Mononuclear cell (primary cell): ENCODE results near the gene NOLC1. TPM values are rescaled to one million over a fixed set of nuclear protein-coding genes. Genes with fewer than 3 reads are reported as not detected.

Experiments
- H3K27me3 ChIP-seq: 2 replicates; pipeline ENCODE4 v1.6.0; 2011; ENCODE audit warnings: low read length, control low read depth; ENCODE audit not compliant: insufficient read depth
- H3K4me1 ChIP-seq: 2 replicates; pipeline ENCODE4 v1.5.1; 2011; ENCODE audit warnings: mild to moderate bottlenecking, low read length, control low read depth; ENCODE audit not compliant: insufficient read depth
- H3K4me3 ChIP-seq: 2 replicates; pipeline ENCODE4 v1.5.1; 2011; ENCODE audit warnings: mild to moderate bottlenecking, low read length, moderate library complexity
- H3K9me3 ChIP-seq: 2 replicates; pipeline ENCODE4 v1.5.1; 2011; ENCODE audit warnings: low read depth, mild to moderate bottlenecking, control low read depth, low read length
- total RNA-seq: library from RNA; depleted of rRNA; stranded (reverse); fragments of >200 nt; gene quantifications from one replicate; pipeline ENCODE4 v1.2.3, GENCODE V29; 2012

The NOLC1 gene
- total RNA-seq: 19.8 TPM

DNA sequence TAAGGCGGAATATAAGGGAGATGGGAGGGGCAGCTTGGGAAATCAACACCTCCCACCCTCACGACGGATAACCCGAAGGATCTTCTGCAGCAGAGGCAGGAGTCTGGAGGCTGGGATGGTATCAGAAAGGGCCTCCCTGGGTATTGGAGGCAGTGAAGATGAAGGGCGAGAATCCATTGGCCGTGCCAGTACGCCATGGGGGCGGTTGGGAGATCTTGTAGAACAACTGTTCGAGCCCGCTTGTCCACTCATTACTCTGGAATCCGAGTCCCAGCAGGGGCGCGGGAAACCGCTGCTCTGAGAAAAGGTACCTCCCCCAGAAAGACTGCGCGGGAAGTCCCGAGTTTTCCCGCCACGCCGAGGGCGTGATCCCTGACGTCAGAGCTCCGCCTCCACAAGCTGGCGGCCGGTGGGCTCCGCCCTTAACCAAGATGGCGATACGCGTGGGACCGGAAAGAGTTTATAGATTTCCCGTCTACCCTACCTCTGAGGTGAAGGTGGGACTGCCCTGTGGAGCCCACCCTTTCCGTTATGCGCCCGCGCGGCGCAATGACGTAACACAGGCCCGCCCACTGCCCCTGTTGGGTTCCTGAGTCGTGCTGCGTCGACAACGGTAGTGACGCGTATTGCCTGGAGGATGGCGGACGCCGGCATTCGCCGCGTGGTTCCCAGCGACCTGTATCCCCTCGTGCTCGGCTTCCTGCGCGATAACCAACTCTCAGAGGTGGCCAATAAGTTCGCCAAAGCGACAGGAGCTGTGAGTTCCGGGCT, at the start of gene NOLC1:
TSS of gene NOLC1 (plus strand) at position 616 of the 771 bp plus-strand sequence. CDS start at position 638, 22 bp downstream.
- Histone ChIP-seq H3K4me3 (peak within 1 kb of the TSS; percentile 81), H3K9me3 (no peaks in the 10 kb centered on the region), H3K4me1 (peaks cover 22% of the 10 kb centered on the region), H3K27me3 (no peaks in the 10 kb centered on the region)

DNA sequence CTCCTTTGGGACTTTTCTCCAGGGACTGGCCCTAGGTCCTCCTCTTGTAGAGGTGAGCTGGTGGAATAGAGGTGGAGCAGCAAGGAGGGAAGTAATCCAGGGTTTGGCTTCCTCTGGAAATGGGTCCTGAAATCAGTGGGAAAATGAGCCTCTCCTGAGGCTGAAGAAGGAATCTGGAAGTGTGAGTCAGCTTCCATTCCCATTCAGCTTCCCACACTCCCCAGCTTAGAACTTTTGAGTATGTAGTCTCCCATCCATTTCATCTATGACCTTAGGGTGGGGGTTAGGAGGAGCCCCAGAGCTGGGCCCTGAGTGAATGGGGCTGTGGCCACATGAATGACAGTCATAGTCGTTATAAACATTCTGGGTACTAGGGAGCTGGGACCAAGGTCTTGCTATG, 49.8 kb upstream of the NOLC1 start:
- Histone ChIP-seq H3K4me1 (peaks cover 7% of the 10 kb centered on the region), H3K4me3 (no peak overlapping the region), H3K9me3 (no peaks in the 10 kb centered on the region), H3K27me3 (no peaks in the 10 kb centered on the region)

DNA sequence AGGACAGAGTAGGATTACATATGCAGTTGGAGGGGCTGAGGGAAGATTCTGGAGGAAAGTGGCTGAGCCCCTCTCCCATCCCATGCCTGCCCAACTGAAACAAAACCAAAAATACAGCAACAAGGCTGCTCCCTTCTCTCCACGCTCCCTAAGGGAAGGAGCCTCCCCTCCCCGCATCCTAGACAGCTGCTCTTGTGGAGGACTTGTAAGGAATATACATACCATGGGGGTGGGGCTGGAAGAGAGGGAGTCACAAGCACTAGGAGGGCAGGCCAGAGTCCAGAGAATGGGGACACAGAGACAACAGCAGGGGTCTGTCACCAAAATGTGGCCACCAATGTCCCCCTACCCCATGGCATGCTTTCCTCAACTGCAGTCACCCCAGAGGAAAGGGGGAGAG, 45.2 kb upstream of the NOLC1 start:
- Histone ChIP-seq H3K4me1 (peaks cover 7% of the 10 kb centered on the region), H3K27me3 (no peaks in the 10 kb centered on the region), H3K4me3 (no peak overlapping the region), H3K9me3 (no peaks in the 10 kb centered on the region)

DNA sequence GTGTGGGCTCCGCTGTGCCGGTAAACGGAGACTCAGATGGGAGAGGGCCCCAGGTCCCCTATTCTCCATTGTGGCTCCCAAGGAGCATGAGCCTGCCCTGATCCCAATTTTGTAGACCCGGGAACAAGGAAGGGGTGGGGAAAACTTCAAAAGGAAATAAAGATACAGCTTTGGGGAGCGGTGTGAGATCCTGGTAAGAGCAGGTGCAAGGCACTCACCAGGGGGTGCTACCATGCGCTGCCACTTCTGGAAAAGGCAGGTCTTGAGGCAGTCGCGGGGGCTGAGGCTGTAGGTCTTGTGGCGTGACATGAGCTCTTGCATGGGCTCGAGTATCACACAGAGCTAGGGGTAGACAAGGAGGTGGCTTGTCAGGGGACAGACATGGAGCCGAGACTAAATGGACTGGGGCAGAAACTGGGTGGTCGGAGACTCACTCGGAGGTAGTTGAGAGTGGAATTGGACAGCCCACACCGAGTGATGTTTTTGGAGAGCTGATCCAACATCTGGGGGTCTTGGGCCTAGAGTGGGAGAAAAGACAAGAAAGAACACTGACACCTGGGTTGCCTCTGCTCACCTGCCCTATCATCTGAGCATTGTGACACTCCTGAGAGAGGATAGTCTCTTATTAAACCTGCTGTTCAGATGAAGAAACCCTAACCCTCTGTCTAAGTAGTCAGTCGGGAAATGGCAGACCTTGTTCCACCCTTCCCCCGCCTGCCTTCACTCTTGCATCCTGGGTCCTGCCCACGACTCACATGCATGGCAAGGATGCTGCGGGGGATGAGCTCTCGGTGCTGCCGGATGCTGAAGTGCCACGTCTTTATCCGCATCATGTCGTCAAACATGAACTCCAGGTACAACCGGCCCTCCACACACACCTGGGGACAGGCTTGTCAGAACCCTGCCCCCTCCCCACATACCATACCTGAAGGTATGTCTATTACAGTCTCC, 42.7 kb upstream of the NOLC1 start:
- Histone ChIP-seq H3K27me3 (no peaks in the 10 kb centered on the region), H3K4me1 (peaks cover 30% of the 10 kb centered on the region), H3K9me3 (no peaks in the 10 kb centered on the region), H3K4me3 (no peak overlapping the region)

DNA sequence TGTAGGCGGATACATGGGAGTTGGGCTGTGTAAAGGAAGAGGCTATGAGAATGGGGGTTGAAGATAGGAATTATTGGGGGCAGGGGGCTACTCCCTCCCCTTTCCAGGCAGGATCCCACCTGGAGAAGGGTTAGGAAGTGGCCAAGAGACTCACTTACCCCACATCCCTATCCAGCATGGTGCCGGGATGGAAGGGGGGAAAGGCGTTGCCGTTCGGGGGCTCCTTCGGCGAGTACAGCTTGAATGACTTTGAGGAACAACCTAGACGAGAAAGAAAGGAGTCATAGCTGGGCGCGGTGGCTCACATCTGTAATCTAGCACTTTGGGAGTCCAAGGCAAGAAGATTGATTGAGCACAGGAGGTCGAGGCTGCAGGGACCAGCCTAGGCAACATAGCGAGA, 40.9 kb upstream of the NOLC1 start:
- H3K27me3 ChIP-seq: no peaks in the 10 kb centered on the region
- no peak overlapping the region for H3K4me3 ChIP-seq
- no peaks in the 10 kb centered on the region for H3K9me3 ChIP-seq
- H3K4me1 ChIP-seq: peaks cover 37% of the 10 kb centered on the region

DNA sequence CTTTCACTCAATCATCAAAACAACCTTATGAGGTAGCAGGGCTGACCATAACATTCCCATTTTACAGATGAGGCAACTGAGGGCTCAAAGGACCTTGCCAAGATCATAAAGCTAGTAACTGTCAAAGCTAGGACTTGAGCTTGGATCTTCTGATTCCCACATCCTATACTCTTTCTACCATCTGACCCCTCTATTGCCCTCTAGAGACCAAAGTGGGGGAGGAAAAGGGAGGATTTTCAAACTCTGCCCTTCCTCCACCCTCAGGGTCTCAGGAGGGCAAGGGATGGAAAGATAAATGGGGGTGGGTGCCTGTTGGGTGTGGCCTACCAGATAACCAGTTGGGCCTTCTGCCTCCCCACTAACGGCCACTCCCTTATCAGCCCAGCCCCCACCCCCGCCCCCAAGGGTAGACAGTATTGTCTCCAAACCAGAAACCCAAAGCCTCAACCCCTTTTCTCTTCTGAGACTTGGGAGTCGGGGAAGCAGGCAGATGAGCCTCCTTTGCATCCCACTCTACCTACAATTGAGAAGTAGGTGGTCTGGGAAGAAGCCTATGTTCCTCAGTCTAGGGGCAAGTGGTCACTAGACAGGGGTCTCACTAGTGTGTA, 39.9 kb upstream of the NOLC1 start:
- Histone ChIP-seq H3K4me1 (peaks cover 48% of the 10 kb centered on the region), H3K4me3 (no peak overlapping the region), H3K27me3 (no peaks in the 10 kb centered on the region), H3K9me3 (no peaks in the 10 kb centered on the region)

DNA sequence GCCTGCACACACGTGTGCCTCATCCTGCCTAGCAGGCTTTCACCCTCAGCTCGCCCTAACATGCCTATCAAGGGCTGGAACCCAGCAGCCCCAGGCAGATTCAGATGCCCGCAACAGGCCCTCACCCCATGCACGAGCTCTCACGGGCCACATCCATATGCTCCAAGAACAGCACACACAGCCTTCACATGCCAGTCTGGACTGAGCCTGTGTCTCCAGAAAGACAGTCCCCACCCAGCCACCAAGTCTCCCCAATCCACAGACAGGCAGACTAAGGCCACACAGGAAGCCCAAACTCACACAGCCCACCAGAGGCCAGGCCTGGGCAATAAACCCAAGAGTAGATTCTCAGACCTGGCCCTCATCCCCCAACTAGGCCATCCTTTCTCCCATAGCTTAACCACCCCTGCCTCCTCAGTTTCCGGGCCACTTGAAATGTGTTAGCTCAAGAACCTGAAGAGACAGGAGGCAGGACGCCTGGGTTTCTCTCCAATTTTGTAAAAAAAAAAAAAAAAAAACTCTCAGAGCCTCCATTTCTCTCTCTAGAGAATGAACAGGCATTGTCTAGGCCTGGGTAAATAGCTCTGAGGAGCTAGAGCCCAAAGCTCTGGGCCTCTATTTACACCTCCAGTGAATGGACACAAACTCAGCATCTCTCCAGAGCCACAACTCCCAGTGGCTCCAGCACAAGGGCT, 38.8 kb upstream of the NOLC1 start:
- H3K27me3 ChIP-seq: no peaks in the 10 kb centered on the region
- H3K9me3 ChIP-seq: no peaks in the 10 kb centered on the region
- H3K4me1 ChIP-seq: peaks cover 59% of the 10 kb centered on the region
- H3K4me3 ChIP-seq: peak overlapping the region; percentile 39

DNA sequence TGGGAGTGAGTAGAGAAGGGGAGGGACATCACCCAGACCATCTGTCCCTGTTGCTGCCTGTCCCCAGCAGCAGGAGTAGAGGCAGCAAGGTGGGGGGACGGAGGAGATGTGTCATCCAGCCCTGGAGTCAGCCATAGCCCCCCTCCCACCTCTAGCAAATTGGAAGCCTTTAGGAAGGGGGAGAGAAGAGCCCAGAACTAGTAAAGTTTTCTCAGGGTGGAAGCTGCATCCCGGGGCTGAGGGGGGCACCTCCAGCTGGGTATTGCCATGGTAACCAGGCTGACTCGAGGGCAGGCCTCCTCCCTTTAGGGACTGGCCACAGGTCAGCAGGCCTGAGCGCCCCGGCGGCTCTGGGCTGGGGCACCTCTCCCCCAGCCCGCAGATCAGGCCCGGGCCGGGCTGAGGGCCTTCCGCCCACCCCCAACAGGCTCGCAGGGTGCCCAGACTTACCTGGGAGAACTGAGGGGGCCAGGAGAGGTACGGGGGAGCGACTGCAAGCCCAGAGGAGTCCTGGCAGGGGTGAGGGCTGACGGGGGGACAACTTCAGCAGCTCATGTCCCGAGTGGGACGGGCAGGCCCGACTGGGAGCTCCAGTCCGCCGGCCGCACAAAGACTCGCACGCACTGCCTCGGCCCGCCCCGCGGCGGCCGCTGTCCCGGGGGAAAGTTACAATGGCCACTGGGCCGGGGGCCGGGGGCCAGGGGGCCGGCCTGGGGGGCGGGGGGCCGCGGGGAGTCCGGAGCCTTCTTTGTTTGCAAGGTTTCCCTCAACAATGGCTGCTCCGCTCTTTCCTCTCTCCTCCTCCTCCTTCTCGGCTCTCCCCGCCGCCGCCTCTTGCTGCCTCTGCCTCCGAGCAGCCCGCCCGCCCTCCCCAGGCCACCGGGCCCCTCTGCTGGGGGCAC, 38.0 kb upstream of the NOLC1 start:
- H3K27me3 ChIP-seq: no peaks in the 10 kb centered on the region
- H3K9me3 ChIP-seq: no peaks in the 10 kb centered on the region
- peaks cover 67% of the 10 kb centered on the region for H3K4me1 ChIP-seq
- peak overlapping the region; percentile 49 for H3K4me3 ChIP-seq

DNA sequence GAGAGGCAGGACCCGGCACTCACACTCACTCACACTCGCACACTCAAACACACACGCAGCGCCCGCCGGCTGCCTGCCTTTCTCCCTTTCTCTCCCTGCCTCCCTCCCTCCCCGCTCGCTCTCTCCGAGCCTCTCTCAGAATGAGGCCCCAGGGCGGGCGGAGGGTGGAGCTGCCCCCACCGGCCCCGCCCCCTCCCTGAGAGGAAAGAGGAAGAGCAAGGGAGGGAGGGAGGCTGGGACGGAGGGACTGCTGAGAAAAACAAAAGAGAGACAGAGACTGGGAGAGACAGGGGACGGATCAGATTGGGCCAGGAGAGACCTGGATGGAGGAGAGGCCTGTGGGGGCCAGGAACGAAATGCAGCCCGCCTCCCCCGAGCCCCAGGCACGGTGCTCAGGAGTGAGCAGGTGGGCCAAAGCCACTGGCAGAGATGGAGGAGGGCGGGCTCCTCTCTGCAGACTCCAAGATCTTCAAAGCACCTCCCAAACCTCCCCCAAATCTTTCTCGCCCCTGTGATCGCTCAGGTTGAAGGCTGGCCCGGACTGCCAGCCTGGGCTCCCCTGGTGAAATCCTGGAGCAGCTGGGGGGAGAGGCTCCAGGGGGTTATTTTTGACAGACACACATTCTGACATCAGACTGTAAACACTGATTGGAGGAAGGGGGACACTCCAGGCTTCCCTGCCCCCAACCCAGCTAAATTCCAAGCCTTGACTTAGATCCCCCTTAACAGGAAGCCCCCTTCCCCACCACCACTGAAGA, 37.1 kb upstream of the NOLC1 start:
- Histone ChIP-seq H3K9me3 (no peaks in the 10 kb centered on the region), H3K4me3 (peak overlapping the region; percentile 49), H3K4me1 (peaks cover 70% of the 10 kb centered on the region), H3K27me3 (no peaks in the 10 kb centered on the region)

DNA sequence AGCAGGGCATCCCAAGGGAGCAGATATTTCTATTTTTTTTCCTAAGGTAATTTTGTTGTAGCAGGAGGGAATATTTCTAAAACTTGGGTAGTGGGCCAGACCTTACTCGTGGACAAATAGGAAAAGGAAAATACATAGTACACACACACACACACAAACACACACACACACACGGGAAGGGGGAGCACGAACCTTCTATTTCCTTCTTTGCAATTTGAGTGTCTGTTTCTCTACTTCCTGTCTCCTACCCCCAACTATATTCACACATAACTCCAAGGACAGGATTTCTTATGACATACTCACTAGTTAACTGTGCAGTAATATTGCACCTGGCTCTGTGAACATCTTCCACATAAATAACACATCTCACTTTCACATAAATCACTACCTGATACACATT, 36.4 kb upstream of the NOLC1 start:
- H3K4me3 ChIP-seq: peak overlapping the region; percentile 49
- peaks cover 72% of the 10 kb centered on the region for H3K4me1 ChIP-seq
- no peaks in the 10 kb centered on the region for H3K27me3 ChIP-seq
- no peaks in the 10 kb centered on the region for H3K9me3 ChIP-seq

DNA sequence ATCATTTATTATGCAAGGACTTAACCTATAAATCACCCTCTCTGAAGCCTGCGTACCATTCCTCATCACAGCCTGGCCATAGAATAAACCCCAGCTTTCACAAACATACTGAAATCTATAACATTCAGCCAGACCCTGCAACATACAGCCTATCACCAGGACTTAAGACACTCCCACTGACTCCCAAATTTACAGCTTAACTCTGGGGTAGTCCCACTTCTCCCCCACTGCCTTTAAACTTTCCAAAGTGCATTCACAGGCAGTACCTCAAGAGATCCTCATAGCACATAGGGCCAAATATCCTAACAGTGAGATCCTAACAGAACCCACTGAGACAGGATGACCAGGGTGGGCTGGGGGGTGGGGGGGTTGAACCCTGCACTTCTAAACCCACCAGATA, 35.5 kb upstream of the NOLC1 start:
- H3K4me1 ChIP-seq: peaks cover 81% of the 10 kb centered on the region
- H3K27me3 ChIP-seq: no peaks in the 10 kb centered on the region
- no peak overlapping the region for H3K4me3 ChIP-seq
- no peaks in the 10 kb centered on the region for H3K9me3 ChIP-seq

DNA sequence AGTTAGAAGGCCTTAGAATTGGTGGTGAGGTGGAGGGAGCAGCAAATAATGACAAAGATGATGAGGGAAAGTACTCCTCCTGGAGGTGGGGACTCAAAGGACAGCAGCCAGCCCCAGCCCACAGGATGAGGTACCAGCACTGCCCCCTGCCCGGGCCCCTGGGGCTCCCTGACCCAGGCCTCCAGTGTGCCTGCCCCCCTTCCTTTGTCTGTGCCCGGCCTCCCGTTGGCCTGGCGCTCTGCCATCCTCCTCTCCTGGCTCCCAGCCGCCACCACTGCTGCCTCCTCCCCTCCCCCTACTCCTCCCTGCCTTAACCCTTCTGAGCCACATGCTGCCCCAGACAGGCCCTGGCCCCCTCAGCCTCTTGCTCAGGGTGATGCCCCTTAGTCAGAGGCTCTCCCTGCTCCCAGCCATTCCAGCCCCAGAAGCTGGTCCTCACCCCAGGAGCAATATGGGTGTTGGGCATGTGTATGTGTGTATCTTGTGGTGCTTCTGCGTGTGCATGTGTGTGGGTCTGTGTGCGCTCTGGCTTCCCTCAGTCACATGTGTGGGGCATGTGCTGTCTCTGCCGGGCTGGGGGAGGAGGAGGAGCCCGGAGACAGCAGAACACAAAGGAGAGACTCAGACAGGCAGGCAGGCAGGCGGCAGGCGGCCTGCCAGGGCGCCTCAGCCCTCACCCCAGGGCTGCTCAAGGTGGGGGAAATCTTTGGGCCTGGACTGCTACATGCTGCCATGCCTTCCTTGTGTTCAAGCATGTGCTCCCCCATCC, 34.6 kb upstream of the NOLC1 start:
- Histone ChIP-seq H3K4me3 (peak overlapping the region; percentile 3), H3K4me1 (peaks cover 77% of the 10 kb centered on the region), H3K9me3 (no peaks in the 10 kb centered on the region), H3K27me3 (no peaks in the 10 kb centered on the region)

DNA sequence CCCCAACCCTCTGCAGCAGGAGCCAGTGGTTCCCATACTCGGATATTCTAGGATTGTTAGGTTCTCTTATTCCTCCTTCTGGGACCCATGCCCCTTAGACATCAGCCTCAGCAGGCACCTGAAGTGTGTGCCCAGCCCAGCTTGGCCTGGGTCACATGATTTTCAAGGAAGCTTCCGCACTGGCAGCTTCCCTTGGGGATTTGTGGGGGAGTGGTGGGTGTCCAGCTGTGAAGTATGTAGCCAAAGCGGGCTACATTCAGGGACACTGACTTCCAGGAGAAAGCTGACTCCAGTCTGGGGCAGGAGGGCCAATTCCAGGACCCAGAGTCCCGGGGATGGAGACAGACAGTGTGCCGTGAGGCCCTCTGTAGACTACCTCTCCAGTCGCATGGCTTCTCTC, 33.3 kb upstream of the NOLC1 start:
- Histone ChIP-seq H3K9me3 (no peaks in the 10 kb centered on the region), H3K4me3 (peak overlapping the region; percentile 79), H3K27me3 (no peaks in the 10 kb centered on the region), H3K4me1 (peaks cover 64% of the 10 kb centered on the region)
